Kidney glomerular epithelial cell (primary cell): ENCODE data around the gene MAU2.
"Not testable (repeated sequence)": the region's sequence is repeated elsewhere in the genome, so short reads cannot be mapped to it uniquely, and the experiment has no call there.

ENCODE experiments used
- DNase-seq: peaks from one replicate; lab custom pipeline; 2025; lab: John Stamatoyannopoulos, UW

MAU2 gene

DNA sequence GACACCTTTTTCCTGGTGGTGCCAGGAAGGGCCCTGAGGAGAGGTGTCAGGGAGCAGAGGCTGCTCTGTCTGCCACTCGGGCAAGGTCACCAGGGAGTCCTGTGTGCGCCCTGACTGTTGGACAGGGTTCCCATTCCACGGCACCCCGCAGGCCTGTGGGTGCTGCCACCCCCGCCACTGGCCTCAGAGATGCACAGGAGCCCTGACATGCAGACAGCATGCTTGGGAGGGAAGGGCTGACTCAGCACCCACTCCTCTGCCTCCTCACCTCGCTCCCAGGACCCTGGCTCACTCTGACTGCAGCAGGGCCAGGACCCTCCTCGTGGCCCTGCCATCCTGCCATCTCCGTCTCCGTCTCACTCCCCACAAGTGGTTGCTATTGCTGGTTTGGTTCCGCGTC is 25.3 kb downstream of the MAU2 start:
- no peak for DNase-seq

DNA sequence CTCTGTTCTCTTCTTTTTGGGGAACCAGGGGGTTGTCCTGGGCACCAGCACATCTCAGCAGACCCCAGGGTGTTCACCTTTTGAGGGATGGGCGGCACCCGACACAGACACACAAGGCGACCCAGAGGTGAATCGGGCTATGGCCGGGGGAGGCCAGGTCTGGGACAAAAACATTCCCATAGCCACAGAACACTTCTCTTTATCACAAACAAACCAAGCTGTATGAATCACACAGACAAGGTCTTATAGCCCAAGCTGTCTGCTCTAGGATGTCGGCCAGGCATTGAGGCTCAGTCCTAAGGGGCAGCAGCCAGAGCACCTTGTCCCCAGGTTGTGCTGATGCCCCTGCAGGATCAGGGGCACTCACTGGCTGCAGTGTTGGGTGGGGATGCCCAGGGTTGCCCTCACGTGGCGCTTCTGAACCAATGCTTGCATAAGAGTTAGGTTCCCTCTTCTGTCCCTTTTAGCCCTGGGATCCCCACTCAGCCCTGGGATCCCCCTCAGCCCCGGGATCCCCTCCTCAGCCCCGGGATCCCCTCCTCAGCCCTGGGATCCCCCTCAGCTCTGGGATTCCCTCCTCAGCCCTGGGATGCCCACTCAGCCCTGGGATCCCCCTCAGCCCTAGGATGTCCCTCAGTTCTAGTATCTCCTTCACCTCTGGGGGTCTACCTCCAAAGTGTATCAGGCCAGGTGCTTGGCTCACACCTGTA is 26.9 kb downstream of the MAU2 start:
- no peak for DNase-seq

DNA sequence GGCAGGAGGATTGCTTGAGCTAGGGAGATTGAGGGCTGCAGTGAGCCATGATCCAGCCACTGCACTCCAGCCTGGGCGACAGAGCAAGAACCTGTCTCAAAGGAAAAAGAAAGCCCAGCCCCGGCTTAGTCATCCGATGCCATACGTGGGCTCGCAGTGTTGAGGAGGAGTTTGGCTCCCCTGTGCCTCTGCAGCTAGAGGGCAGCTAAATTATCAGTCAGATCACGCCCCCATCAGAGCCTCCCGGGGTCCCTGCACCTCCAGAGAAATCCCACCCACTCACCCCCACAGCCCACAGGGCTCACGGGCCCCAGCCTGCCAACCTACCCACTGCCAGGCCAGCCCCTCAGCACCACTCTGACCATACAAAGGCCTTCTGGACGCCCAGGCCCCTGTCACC is 27.6 kb downstream of the MAU2 start:
- no peak for DNase-seq

DNA sequence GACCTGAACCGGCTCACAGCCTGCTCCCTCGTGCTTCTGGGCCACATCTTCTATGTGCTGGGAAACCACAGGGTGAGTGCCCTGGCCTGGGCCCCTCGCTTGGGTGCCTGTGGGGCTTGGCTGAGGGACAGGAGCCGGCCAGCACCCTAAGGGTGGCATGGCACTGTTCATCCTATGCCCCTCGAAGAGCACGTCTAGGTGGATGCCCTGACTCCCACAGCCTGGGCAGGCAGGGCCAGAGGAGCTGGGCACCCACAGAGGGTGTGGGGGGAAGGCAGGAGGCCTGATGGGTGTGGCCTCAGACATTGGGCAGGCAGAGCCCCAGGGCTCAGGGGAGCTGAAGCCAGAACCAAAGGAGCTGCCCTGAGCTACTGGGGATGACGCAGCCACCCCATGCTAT is 28.7 kb downstream of the MAU2 start:
- no peak for DNase-seq

DNA sequence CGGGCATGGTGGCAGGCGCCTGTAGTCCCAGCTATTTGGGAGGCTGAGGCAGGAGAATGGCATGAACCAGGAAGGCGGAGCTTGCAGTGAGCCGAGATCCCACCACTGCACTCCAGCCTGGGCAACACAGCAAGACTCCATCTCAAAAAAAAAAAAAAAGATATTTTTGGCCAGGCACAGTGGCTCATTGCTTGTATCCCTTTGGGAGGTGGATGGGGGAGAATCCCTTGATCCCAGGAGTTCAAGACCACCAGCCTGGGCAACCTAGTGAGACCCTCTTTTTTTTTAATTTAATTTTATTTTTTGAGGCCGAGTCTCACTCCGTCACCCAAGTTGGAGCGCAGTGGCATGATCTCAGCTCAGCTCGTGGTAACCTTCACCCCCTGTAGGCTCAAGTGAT is 30.1 kb downstream of the MAU2 start:
- not testable (repeated sequence) for DNase-seq

DNA sequence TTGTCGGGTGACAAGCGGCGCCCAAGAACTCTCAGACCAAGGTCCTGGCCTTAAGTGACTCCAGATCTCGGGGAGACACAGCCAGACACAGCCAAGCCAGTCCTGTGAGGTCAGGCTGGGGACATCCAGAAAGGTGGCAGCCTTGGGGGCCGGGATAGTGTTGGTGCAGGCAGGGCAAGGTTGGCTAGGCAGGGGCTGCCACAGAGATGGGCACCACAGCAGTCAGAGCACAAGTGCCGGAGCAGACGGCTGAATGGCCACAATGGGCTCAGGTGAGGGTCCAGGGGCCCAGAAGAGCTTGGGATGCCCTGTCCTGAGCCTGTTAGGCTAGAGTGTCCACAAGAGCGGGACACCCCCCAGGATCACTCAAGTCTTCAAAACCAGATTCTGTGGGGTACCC is 32.2 kb downstream of the MAU2 start:
- no peak for DNase-seq

DNA sequence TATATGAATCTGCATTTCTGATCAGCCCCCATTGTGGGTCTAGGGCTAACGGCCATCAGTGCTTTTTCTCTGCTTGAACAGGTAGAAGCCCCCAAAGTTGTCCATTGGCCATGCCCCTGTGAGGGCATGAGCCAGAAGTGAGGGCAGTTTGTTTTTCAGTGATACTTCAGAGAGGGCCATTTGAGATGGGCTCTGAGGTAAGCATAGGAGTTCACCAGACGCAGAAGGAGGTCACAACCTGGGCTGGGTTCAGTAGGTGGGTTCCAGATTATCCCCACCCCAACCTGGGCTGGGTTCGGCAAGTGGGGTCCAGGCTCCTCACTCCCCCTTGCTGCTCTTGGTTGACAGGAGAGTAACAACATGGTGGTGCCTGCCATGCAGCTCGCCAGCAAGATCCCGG is 33.4 kb downstream of the MAU2 start:
- no peak for DNase-seq

DNA sequence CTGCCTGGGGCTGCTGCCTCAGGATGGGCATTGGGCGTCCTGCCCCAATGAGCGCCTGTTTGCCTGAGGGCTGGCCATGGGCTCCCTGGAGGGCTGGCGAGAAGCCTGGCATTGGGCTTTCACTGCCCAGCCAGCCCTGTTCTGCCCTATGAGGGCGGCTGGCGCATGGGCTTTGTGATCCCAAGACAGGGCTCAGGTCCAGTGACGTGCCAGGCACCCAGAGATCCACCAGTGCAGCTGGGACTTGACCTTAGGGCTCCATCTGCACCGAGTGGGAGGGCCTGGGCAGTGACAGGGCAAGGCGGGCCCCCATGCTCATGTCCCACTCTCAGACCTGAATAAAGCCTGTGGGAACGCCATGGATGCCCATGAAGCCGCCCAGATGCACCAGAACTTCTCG is 34.3 kb downstream of the MAU2 start:
- no peak for DNase-seq

DNA sequence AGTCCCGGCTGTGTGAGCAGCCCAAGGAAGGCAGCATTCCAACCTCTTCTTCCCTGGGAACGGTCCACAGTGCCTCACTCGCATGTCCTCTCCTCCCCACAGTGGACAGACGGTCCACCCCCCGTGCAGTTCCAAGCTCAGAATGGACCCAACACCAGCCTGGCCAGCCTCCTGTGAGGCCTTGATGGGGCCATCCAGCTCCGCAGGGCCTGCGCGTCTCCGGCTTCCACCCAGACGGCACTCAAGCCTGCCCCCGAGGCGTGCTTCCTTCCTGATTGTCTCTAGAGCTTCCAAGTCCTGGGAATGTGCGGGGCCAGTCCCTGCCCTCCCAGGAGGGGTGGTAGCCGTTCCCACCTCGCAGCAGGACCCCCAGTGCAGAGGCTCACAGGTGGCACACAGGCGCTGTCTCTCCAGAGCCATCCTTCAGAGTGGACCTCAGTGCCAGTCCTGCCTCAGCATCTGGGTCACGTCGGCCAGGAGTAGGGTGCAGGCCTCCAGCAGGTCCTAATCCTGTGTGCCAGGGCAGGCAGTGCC is 35.0 kb downstream of the MAU2 start:
- DNase-seq: no peak

DNA sequence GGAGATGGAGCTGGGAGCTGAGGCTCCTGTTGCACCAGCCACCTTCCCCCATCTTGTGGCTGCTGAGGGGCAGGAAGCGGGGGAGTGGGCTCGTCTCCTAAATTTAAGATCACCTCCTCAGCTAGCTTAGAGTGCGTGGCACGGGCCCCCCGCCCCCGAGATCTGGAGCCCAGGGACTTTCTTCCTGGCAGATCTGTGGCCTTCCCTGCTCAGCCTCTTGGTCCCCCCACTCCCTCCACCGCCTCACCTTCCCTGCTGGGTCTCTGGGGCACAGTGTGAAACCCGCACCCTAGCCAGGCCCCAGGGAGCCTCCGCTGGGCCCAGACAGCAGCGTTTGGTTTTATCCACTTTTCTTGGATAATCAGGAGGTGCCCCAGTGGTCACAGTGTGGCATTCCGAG is 35.9 kb downstream of the MAU2 start:
- DNase-seq: no peak

DNA sequence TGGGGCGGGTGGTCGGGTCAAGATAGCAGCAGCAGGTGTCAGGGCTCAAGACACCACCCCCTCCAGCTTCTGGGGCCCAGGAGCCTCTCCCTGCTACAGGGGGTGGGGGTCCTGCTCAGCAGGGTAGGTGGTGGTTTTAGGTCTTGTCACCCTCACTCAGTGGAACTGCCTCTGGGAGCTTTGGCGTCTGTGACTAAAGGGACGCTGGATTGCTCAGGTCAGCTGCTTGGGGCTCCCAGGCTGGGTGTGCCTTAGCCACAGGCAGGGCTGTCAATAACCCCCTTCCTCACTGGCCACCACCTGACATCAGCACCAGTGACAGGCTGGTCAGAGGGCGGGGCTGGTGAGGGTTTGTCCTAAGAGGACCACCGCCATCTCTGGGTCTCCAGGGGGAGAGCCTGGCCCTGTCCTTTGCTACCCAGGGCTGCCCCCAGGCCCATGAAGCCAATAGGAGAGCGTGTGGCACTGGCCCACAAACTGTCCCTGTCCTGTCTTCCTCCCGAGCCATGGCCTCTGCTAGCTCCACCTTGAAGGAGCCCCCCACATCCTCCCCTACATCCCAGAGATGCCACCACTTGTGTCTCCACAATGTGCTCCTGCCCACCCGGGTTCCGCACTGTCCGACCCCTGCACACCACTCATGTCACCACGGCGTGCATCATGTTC is 36.4 kb downstream of the MAU2 start:
- no peak for DNase-seq

DNA sequence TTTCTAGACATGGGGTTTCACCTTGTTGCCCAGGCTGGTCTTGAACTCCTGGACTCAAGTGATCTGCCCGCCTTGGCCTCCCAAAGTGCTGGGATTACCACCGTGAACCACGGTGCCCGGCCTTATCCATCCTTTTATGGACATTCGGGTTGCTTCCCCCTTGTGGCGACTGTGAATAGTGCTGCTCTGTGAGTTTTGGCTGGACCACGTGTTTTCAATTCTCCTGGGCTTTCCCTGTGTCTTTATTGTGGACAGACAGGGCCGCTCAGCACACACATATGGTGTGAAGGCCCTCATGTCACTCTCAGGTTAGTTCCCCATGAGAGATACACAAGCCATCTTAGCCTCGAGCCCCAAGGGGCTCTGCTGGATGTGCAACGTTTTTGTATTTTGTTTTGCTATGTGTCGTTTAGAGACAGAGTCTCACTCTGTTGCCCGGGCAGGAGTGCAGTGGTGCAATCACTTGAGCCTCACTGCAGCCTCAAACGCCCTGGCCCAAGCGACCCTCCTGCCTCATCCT is 40.5 kb downstream of the MAU2 start:
- DNase-seq: peak; percentile 69

DNA sequence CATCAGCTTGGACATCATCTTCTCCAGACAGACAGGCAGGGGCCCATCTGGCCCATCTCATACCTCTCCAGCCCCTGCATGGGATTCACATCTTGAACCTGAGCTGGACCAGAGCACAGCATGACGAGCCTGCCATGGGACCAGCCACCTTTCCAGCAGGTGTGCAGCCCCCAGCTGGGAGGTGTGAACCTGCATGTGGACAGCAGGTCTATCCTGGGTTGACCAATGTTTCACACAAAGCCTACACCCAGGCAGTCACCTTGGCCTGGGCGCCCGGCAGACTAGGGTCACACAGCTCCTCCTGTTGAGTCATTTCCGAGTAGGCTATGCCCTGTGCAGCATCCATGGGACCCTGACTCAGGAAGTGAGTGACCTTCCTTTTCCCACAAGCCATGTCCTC is 41.4 kb downstream of the MAU2 start:
- DNase-seq: no peak

DNA sequence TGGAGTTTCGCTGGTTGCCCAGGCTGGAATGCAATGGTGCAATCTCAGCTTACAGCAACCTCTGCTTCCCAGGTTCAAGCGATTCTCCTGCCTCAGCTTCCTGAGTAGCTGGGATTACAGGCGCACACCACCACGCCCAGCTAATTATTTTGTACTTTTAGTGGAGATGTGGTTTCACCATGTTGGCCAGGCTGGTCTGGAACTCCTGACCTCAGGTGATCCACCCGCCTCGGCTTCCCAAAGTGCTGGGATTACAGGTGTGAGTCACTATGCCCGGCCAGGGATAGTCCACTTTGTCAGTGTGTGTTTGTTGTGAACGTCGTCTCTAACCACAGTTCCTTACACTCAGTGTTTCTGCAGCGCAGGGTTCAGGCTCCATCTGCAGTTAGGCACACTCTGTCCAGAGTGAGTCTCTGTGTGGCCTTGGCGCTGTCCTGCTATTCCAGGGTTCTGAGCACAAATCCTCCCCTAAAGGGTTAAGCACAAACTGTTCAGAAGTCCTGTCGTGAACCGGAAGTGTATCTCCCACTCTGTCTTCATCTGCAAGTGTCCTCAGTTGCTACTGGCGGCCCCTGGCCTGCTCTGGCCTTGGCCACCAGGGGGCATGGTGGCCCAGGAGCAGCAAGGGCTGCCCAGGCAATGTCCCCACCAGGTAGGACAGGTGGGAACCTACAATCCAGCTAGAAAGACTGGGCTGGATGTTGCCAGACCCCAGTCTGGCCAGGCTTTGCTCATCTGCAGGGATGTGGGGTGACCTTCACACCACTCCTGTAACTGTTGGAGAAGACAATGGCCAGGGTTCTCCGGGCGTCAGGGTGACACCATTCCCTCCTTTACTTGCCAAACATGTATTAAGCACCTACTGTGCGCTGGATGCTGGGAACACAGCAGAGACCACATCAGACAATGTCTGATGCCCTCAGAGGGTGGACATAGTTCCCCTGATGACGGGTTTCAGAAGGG is 46.1 kb downstream of the MAU2 start:
- DNase-seq: peak; percentile 60

DNA sequence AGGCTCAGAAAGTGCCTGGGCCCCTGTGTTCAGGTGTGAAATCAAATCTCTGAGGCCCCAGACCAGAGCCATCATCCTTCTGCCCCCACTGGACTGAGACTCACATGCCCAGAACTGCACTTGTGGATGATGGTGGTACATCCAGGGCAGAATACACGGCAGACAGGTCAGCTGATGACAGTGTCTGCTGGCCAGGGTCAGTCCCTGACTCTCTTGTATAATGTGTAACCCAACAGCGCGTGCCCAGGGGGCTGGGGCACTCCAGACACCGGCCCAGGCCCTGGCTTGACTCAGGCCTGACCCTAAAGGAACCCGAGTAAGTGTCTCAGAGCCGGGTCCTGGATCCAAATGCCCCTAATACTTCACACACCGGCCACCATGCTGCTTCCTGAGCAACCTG is 47.5 kb downstream of the MAU2 start:
- DNase-seq: no peak

DNA sequence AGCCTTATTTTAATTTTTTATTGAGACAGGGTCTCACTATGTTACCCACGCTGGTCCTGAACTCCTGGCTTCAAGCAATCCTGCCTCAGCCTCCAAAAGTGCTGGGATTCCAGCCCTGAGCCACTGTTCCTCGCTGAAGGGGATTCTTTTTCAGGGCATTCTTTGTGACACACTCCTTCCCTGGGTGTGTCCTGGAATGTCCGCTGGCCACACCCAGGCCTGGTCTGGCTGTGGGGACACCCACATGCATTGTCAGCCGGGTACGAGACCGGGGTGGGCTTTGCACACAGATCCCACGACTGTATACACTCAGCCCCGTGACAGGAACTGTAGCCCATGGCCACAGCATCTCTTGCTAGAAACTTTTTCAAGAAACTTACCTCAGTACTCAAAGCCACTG is 50.4 kb downstream of the MAU2 start:
- no peak for DNase-seq

DNA sequence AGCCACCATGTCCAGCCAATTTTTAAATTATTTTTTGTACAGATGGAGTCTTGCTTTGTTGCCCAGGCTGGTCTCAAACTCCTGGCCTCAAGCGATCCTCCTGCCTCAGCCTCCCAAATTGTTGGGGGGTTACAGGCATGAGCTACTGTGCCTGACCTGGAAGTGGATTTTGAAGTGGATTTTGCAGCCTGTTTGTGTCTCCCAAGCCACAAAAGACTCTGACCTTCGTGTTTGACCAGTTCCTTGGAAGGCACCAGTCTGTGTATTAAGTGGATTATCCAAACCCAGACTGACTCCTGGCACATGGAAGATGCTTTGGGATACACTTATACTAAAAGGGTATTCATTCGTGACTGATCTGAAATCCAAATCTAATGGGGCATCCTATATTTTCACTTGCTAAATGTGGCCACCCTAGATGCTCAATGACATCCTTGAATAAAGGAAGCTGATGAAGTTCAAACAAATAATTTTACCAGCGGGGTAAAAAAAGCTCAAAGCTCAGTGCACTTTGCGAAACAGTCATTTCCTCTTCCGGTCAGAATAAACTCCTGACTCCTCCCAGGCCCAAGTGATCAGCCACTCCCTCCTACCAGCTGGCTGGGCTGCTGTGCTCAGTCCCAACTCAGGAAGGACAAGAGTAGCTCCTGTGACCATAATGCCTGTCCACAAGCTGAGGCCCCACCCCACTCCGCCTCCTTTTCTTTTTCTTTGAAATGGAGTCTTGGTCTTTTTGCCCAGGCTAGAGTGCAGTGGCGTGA is 52.2 kb downstream of the MAU2 start:
- DNase-seq: no peak

DNA sequence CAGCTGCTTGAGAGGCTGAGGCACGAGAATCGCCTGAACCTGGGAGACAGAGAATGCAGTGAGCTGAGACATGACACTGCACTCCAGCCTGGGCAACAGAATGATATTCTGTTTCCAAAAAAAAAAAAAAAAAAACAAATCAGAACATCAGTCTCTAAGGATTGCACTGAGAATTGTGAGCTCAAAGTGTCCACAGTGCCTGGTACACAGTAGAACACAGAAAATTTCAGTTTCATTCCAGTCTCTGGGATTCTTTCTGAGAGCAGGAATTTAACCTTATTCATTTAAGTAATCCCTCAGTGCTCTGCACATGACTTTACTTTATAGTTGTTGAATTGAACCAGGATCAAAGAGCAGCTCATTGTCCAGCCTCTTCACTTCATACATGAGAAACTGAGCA is 58.9 kb downstream of the MAU2 start:
- DNase-seq: no peak

DNA sequence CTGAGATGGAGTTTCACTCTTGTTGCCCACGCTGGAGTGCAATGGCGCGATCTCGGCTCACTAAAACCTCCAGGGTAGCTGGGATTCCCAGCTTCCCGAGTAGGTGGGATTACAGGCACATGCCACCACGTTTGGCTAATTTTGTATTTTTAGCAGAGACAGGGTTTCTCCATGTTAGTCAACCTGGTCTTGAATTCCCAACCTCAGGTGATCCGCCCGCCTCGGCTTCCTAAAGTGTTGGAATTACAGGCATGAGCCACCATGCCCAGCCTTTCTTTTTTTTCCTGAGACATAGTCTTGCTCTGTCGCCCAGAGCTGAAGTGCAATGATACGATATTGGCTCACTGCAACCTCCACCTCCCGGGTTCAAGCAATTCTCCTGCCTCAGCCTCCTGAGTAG is 59.7 kb downstream of the MAU2 start:
- not testable (repeated sequence) for DNase-seq

DNA sequence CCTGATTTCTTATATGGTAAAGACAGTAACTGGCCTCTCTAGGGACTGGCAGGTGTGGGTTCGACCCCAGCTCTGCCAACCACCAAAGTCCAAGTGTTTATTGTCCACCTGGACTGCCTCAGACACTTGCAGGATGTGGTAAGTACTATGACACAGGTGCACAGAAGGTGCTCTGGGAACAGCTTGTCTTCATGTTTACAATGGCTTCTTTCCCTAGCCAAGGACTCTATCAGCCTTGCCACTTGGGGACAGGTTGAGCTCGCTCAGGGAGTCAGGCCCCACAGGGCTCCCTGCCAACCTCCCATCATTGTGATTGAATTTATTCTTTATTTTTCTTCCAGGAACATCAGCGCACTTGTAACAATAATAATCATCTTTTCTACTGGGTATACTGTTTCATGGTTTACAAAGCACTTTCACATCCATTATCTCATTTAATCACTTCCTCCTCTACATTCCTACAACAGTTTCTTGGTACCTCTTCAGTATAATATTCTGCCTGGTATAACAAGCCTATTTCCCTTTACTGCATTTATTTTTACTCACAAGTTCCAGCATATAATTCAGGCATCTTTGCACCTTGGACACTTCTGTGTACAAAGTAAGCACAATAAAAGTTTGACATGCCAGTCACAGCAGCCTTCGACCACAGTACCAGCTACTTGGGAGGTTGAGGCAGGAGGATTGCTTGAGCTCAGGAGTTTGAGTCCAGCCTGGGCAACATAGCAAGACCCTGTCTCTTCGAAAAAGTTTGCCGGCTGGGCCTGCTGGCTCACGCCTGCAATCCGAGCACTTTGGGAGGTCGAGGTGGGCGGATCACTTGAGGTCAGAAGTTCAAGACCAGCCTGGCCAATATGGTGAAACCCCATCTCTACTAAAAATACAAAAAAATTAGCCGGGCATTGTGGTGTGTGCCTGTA is 60.6 kb downstream of the MAU2 start:
- no peak for DNase-seq

DNA sequence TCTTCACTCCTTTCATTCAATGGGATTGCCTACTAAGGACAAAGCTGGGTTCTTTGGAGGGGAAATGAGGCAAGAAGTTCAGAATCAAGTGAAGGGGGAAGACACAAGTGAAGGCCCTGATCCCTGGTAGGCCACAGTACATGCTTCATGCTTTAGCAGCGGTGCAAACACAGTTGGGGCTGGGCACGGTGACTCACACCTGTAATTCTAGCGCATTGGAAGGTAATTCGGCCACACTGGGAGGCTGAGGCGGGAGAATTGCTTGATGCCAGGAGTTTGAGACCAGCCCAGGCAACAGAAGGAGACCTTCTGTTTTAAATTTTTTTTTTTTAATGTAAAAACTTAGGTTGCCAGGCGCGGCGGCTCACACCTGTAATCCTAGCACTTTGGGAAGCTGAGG is 61.5 kb downstream of the MAU2 start:
- DNase-seq: no peak
